H1 (cell line): ENCODE measurements around the gene EFCAB6. TPM values are rescaled to one million over a fixed set of nuclear protein-coding genes. Genes with fewer than 3 reads are reported as not detected.

Experiments used
- CTCF ChIA-PET: fragments of 300-600 bp; sonication (Branson Sonifier 250); formaldehyde crosslinking; loops from one replicate; lab custom pipeline; 2021; ENCODE audit not compliant: partially characterized antibody; lab: Charles Lee
- POLR2A ChIA-PET: fragments of 300-600 bp; sonication (Branson Sonifier 250); formaldehyde crosslinking; loops from one replicate; lab custom pipeline; 2021; ENCODE audit warnings: inconsistent platforms; ENCODE audit not compliant: partially characterized antibody; lab: Charles Lee
- DNase-seq, 2 experiments: peaks; one replicate each; pipeline versions ENCODE4 v3.0.0 to v3.0.0-alpha.2; 2010 to 2022; ENCODE audit warnings: low spot score in 2 of 2, low read depth in 1 of 2, mixed read lengths in 1 of 2
- FAIRE-seq: peaks from 2 replicates; lab custom pipeline; 2011; peaks lifted over from hg19 to GRCh38; lab: Jason Lieb, UNC
- H2AFZ ChIP-seq: 2 replicates; pipeline ENCODE4 v1.8.1; 2012; ENCODE audit warnings: low read length, inconsistent platforms
- H2AK5ac ChIP-seq: 2 replicates; pipeline ENCODE4 v1.6.1; 2013; ENCODE audit warnings: low read depth, low read length
- H2BK120ac ChIP-seq: replicated peaks from 2 replicates; pipeline ENCODE3; 2013; ENCODE audit warnings: low read depth, low read length, inconsistent platforms
- H2BK12ac ChIP-seq: 2 replicates; pipeline ENCODE4 v1.6.1; 2013; ENCODE audit warnings: low read depth, low read length
- H2BK15ac ChIP-seq: 2 replicates; pipeline ENCODE4 v1.6.1; 2013; ENCODE audit warnings: low read length
- H2BK20ac ChIP-seq: 2 replicates; pipeline ENCODE4 v1.6.1; 2013; ENCODE audit warnings: low read length
- H2BK5ac ChIP-seq: 2 replicates; pipeline ENCODE4 v1.6.1; 2013; ENCODE audit warnings: low read depth, low read length
- H3K14ac ChIP-seq: 2 replicates; pipeline ENCODE4 v1.6.1; 2013; ENCODE audit warnings: inconsistent platforms; ENCODE audit not compliant: insufficient read length
- H3K18ac ChIP-seq: 2 replicates; pipeline ENCODE4 v1.6.1; 2013; ENCODE audit warnings: low read length; ENCODE audit errors: extremely low read depth
- H3K23ac ChIP-seq: 2 replicates; pipeline ENCODE4 v1.6.1; 2013; ENCODE audit warnings: inconsistent platforms; ENCODE audit not compliant: insufficient read length
- H3K23me2 ChIP-seq: 2 replicates; pipeline ENCODE4 v1.6.1; 2013; ENCODE audit warnings: low read depth, low read length
- H3K27ac ChIP-seq: 2 replicates; pipeline ENCODE4 v1.6.1; 2011; ENCODE audit warnings: low read depth, low read length, inconsistent platforms
- H3K27me3 ChIP-seq, 4 experiments: replicated peaks in 1 of 4; 1 replicate in 1 of 4; 2 replicates in 3 of 4; pipeline versions ENCODE4 v1.6.1 to v1.8.1; 2011 to 2013; ENCODE audit warnings: low read length in 3 of 4, mild to moderate bottlenecking in 3 of 4, inconsistent platforms in 2 of 4, mixed read lengths in 2 of 4, moderate library complexity in 1 of 4; ENCODE audit not compliant: control insufficient read depth in 3 of 4, insufficient read depth in 3 of 4; ENCODE audit errors: extremely low read depth in 1 of 4
- H3K36me3 ChIP-seq, 4 experiments: 2 replicates each; pipeline versions ENCODE4 v1.6.1 to v1.8.1; 2011 to 2013; ENCODE audit warnings: mild to moderate bottlenecking in 4 of 4, low read length in 3 of 4, moderate library complexity in 2 of 4, control low read depth in 1 of 4, inconsistent platforms in 1 of 4; ENCODE audit not compliant: insufficient read depth in 4 of 4, control insufficient read depth in 2 of 4
- H3K4ac ChIP-seq: replicated peaks from 2 replicates; pipeline ENCODE3; 2013; ENCODE audit warnings: low read length, low read depth, mixed read lengths, inconsistent platforms; ENCODE audit not compliant: insufficient read length
- H3K4me1 ChIP-seq, 4 experiments: replicated peaks in 1 of 4; 1 replicate in 1 of 4; 2 replicates in 3 of 4; pipeline versions ENCODE4 v1.6.1 to v1.8.1; 2011 to 2013; ENCODE audit warnings: low read length in 3 of 4, inconsistent platforms in 2 of 4, mixed read lengths in 1 of 4; ENCODE audit not compliant: insufficient read depth in 4 of 4, control insufficient read depth in 3 of 4
- H3K4me2 ChIP-seq, 2 experiments: 2 replicates each; pipeline versions ENCODE4 v1.6.1 to v1.8.1; 2011 to 2013; ENCODE audit warnings: low read depth in 2 of 2, low read length in 2 of 2, control low read depth in 1 of 2, inconsistent platforms in 1 of 2, mild to moderate bottlenecking in 1 of 2; ENCODE audit not compliant: insufficient read depth in 1 of 2
- H3K4me3 ChIP-seq, 4 experiments: fragments of 200-600, 300-600 bp in 1 of 4; sonication (generic), shearing (Covaris generic), sonication (Bioruptor Twin) in 1 of 4; 2 replicates each; pipeline versions ENCODE4 v1.5.1 to v1.8.1; 2011 to 2016; ENCODE audit warnings: low read length in 4 of 4, low read depth in 3 of 4, control low read depth in 2 of 4, inconsistent platforms in 2 of 4, mild to moderate bottlenecking in 2 of 4, mixed read lengths in 1 of 4, moderate library complexity in 1 of 4; ENCODE audit not compliant: insufficient read depth in 2 of 4; ENCODE audit errors: extremely low read depth in 1 of 4
- H3K56ac ChIP-seq: replicated peaks from 2 replicates; pipeline ENCODE3; 2013; ENCODE audit warnings: low read depth, mild to moderate bottlenecking, mixed read lengths, low read length, inconsistent platforms; ENCODE audit not compliant: insufficient read length
- H3K79me1 ChIP-seq: 2 replicates; pipeline ENCODE4 v1.6.1; 2013; ENCODE audit warnings: low read depth, low read length, control low read depth
- H3K79me2 ChIP-seq, 2 experiments: 2 replicates each; pipeline versions ENCODE4 v1.6.1 to v1.8.1; 2012 to 2013; ENCODE audit warnings: low read length in 2 of 2, mild to moderate bottlenecking in 2 of 2, inconsistent platforms in 1 of 2; ENCODE audit not compliant: insufficient read depth in 2 of 2, control insufficient read depth in 1 of 2
- H3K9ac ChIP-seq, 4 experiments: replicated peaks in 1 of 4; 1 replicate in 1 of 4; 2 replicates in 3 of 4; pipeline versions ENCODE4 v1.6.1 to v1.8.1; 2011 to 2013; ENCODE audit warnings: low read depth in 3 of 4, low read length in 3 of 4, control low read depth in 2 of 4, mild to moderate bottlenecking in 2 of 4, moderate library complexity in 2 of 4, inconsistent platforms in 1 of 4; ENCODE audit errors: extremely low read depth in 1 of 4
- H3K9me3 ChIP-seq, 2 experiments: 2 replicates each; pipeline versions ENCODE4 v1.6.1 to v1.8.1; 2012 to 2013; ENCODE audit warnings: mild to moderate bottlenecking in 2 of 2, moderate library complexity in 2 of 2, control low read depth in 1 of 2, inconsistent platforms in 1 of 2, low read depth in 1 of 2, low read length in 1 of 2, mixed read lengths in 1 of 2; ENCODE audit not compliant: insufficient read depth in 2 of 2
- H4K20me1 ChIP-seq, 2 experiments: replicated peaks in 1 of 2; 2 replicates each; pipeline versions ENCODE3 to v1.8.1; 2011 to 2013; ENCODE audit warnings: inconsistent platforms in 2 of 2, low read length in 2 of 2, mild to moderate bottlenecking in 1 of 2; ENCODE audit not compliant: insufficient read depth in 2 of 2, control insufficient read depth in 1 of 2
- H4K5ac ChIP-seq: 2 replicates; pipeline ENCODE4 v1.6.1; 2013; ENCODE audit warnings: low read length, low read depth, mixed read lengths, inconsistent platforms; ENCODE audit not compliant: insufficient read length
- H4K8ac ChIP-seq: 2 replicates; pipeline ENCODE4 v1.8.0; 2013; ENCODE audit warnings: mild to moderate bottlenecking, moderate library complexity, low read length, inconsistent platforms; ENCODE audit not compliant: insufficient read depth; ENCODE audit errors: extremely low read depth
- H4K91ac ChIP-seq: replicated peaks from 2 replicates; pipeline ENCODE3; 2013; ENCODE audit warnings: low read length, mixed read lengths, inconsistent platforms; ENCODE audit not compliant: insufficient read length
- ASH2L ChIP-seq: fragments of 200-600, 300-600 bp; sonication (generic); IDR thresholded peaks from one replicate; pipeline ENCODE4 v1.7.1; 2017; ENCODE audit warnings: low read length
- BACH1 ChIP-seq: IDR thresholded peaks from 2 replicates; pipeline ENCODE4 v1.6.1; 2012; ENCODE audit warnings: low read length, improper control_type of control experiment
- CBX5 ChIP-seq: fragments of 300-800, 300-1000 bp; sonication (generic); IDR thresholded peaks from 2 replicates; pipeline ENCODE4 v1.7.1; 2016; ENCODE audit warnings: antibody characterized with exemption, low read length, low read depth
- EP300 ChIP-seq, 2 experiments: IDR thresholded peaks; 1 replicate in 1 of 2; 2 replicates in 1 of 2; pipeline ENCODE4 v1.6.1; 2011 to 2012; ENCODE audit warnings: low read depth in 2 of 2, low read length in 2 of 2, mild to moderate bottlenecking in 2 of 2, borderline replicate concordance in 1 of 2, inconsistent platforms in 1 of 2, moderate library complexity in 1 of 2
- KDM5A ChIP-seq: fragments of 200-600 bp; IDR thresholded peaks from 2 replicates; pipeline ENCODE4 v1.7.1; 2012; ENCODE audit warnings: mild to moderate bottlenecking, low read length, inconsistent platforms, mixed read lengths
- MAX ChIP-seq: IDR thresholded peaks from 2 replicates; pipeline ENCODE4 v1.6.1; 2012; ENCODE audit warnings: inconsistent platforms
- POLR2AphosphoS5 ChIP-seq: IDR thresholded peaks from 2 replicates; pipeline ENCODE4 v1.6.1; 2011; ENCODE audit warnings: low read depth, low read length
- RFX5 ChIP-seq: IDR thresholded peaks from 2 replicates; pipeline ENCODE4 v1.6.1; 2011; ENCODE audit warnings: low read depth, low read length, improper control_type of control experiment, borderline replicate concordance
- RNF2 ChIP-seq: fragments of 200-900, 300-1000 bp; sonication (generic); IDR thresholded peaks from 2 replicates; pipeline ENCODE4 v1.7.1; 2016; ENCODE audit warnings: borderline replicate concordance, low read depth, mild to moderate bottlenecking, antibody characterized with exemption, low read length; ENCODE audit not compliant: poor library complexity, severe bottlenecking; ENCODE audit errors: missing control alignments
- SP1 ChIP-seq: IDR thresholded peaks from 2 replicates; pipeline ENCODE4 v1.6.1; 2011; ENCODE audit warnings: low read depth, low read length
- WGBS, 2 experiments: shearing (Covaris generic) in 1 of 2; methylation state at CpG; one replicate each; pipeline versions ENCODE4 v1.1.6 to v1.1.7; 2013 to 2015; ENCODE audit warnings: low lambda C conversion rate in 2 of 2, mixed read lengths in 2 of 2, inconsistent platforms in 1 of 2, low coverage in 1 of 2, missing lambda C conversion rate in 1 of 2; ENCODE audit not compliant: insufficient replicate concordance in 2 of 2, insufficient coverage in 1 of 2, insufficient read length in 1 of 2; ENCODE audit errors: extremely low coverage in 1 of 2, missing lambda C conversion rate in 1 of 2; 5-methylcytosine and 5-hydroxymethylcytosine counted together
- polyA plus RNA-seq, 7 experiments: library from polyadenylated mRNA; depleted of rRNA in 3 of 7; stranded (reverse) in 5 of 7; unstranded in 2 of 7; fragments of >200 nt in 5 of 7; fragments of 200-250 nt in 2 of 7; gene quantifications; 1 replicate in 5 of 7; 2 replicates in 1 of 7; 4 replicates in 1 of 7; pipeline versions ENCODE4 v1.2.1 to v1.2.3, GENCODE V29; 2011 to 2013; ENCODE audit warnings: missing spikeins in 2 of 7, mixed read lengths in 2 of 7
- total RNA-seq: library from RNA; stranded (reverse); fragmentation: NEBNext Ultra II Directional; extraction: Animal tissue kit (Norgen Biotek cat#: 25700); gene quantifications from 2 replicates; pipeline ENCODE4 v1.2.1, GENCODE V29; 2021

Gene EFCAB6
- total and polyA plus RNA-seq, 2 of the 8 experiments (the other 6 are each of a cell fraction or from before 2014, with no cell fraction given): 0.32 to 1.7 TPM

- no peaks in the 10 kb centered on the region for H4K20me1 ChIP-seq
- no peak overlapping the region for H2BK12ac ChIP-seq
- DNase-seq (no peak), FAIRE-seq (no peak)
- no peak overlapping the region for H3K9ac ChIP-seq
- H4K8ac ChIP-seq: no peak overlapping the region
- H2BK120ac ChIP-seq: no peak overlapping the region
- H3K27ac ChIP-seq: no peak overlapping the region
- no peak overlapping the region for H2BK20ac ChIP-seq
- POLR2A ChIA-PET: no interaction called here
- no peaks in the 10 kb centered on the region for H3K79me2 ChIP-seq
- no peak overlapping the region for H2AK5ac ChIP-seq
- no peak overlapping the region for H4K5ac ChIP-seq
- H3K23me2 ChIP-seq: no peaks in the 10 kb centered on the region; the same call in 1 of the 2 replicates
- peaks cover 0 to 7% (median 1%) of the 10 kb centered on the region in 4 experiments; a peak in 2 of 7 replicates for H3K4me1 ChIP-seq
- H3K4ac ChIP-seq: no peak overlapping the region
- no peak overlapping the region for H3K14ac ChIP-seq
- no peak overlapping the region for H2AFZ ChIP-seq
- no peak overlapping the region for H3K4me3 ChIP-seq
- no peak overlapping the region for H2BK5ac ChIP-seq
- no peaks in the 10 kb centered on the region for H3K9me3 ChIP-seq
- WGBS, 2 experiments: 90% methylated on average over 12 of the region's 12 CpGs; no CpG with 5 or more reads in 1 of the 2 experiments
- no peaks in the 10 kb centered on the region for H3K79me1 ChIP-seq
- no peak overlapping the region for H2BK15ac ChIP-seq
- H3K36me3 ChIP-seq: no peaks in the 10 kb centered on the region
- no peak overlapping the region for H4K91ac ChIP-seq
- no peak overlapping the region for H3K23ac ChIP-seq
- no peak overlapping the region for H3K4me2 ChIP-seq
- no peak overlapping the region for H3K56ac ChIP-seq
- H3K18ac ChIP-seq: no peak overlapping the region
- TF ChIP-seq EP300 (IDR thresholded peaks at IDR 0.05; ENCODE audit: borderline replicate concordance in 1 of 2, low read depth in 2 of 2, low read length in 2 of 2): no peak
- no peak for TF ChIP-seq MAX
- no peak for TF ChIP-seq BACH1
- no peak for TF ChIP-seq ASH2L
- no peak for TF ChIP-seq CBX5
- TF ChIP-seq RNF2: no peak
- TF ChIP-seq POLR2AphosphoS5: no peak
- no peak for TF ChIP-seq SP1
- TF ChIP-seq RFX5: no peak
- no peak for TF ChIP-seq KDM5A
- CTCF ChIA-PET: no interaction called here
- no peaks in the 10 kb centered on the region for H3K27me3 ChIP-seq
These were observed 181.7 kb downstream of the EFCAB6 start for GRCh38 chr22:43630451-43630850.
